NCI-H187 (cell line): Measurements from ENCODE around the gene RELA.
A peak's percentile ranks its signal among the peaks of the same experiment; 100 is the strongest.
"Not testable (repeated sequence)": the region's sequence is repeated elsewhere in the genome, so short reads cannot be mapped to it uniquely, and the experiment has no call there.

ENCODE experiments used
- DNase-seq, 2 experiments: peaks; one replicate each; lab custom pipeline; 2025; lab: John Stamatoyannopoulos, UW

Gene RELA

DNA sequence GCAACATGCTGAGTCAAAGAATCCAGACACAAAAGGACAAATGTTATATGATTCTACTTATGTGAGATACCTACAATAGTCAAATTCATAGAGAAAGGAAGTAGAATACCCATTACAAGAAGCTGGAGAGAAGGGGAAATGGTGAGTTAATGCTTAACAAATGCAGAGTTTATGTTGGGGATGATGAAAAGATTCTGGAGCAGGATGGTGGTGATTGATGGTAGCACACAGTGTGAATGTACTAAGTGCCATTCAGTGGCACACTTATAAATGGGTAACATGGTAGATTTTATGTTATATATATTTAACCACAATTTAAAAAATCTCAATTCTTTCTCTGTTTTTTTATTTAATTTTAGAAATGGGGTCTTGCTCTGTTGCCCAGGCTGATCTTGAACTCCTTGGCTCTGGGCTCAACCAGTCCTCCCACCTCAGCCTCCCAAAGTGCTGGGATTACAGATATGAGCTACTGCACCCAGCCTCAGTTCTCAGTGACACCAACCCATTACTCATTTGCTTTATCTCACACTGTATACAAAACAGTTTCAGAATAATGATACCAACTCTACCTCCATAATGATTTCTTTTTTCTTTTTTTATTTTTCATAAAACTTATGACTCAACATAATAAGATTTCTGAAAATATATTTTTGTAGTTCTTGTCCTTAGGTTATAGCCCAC is 9.6 kb upstream of the RELA start:
- DNase-seq, result no peak

GRCh38 chr11:65663639-65664200 is 1.0 kb upstream of the RELA start:
- no peak for DNase-seq

- no peak for DNase-seq
Measured at GRCh38 chr11:65662247-65662798, 393 bp downstream of the RELA start.

- DNase-seq, result no peak
Measured at GRCh38 chr11:65661599-65662246, 993 bp downstream of the RELA start.

DNA sequence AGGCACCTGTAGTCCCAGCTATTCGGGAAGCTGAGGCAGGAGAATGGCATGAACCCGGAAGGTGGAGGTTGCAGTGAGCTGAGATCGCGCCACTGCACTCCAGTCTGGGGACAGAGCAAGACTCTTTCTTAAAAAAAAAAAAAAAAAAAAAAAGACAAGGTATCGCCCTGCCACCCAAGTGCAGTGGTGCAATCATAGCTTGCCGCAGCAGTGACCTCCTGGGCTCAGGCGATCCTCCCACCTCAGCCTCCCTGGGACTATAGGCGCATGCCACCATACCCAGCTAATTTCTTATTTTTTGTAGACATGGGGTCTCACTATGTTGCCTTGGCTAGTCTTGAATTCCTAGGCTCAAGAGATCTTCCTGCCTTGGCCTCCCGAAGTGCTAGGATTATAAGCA is 1.8 kb downstream of the RELA start:
- not testable (repeated sequence) for DNase-seq

GRCh38 chr11:65660038-65660437 is 2.7 kb downstream of the RELA start:
- DNase-seq, result no peak

DNA sequence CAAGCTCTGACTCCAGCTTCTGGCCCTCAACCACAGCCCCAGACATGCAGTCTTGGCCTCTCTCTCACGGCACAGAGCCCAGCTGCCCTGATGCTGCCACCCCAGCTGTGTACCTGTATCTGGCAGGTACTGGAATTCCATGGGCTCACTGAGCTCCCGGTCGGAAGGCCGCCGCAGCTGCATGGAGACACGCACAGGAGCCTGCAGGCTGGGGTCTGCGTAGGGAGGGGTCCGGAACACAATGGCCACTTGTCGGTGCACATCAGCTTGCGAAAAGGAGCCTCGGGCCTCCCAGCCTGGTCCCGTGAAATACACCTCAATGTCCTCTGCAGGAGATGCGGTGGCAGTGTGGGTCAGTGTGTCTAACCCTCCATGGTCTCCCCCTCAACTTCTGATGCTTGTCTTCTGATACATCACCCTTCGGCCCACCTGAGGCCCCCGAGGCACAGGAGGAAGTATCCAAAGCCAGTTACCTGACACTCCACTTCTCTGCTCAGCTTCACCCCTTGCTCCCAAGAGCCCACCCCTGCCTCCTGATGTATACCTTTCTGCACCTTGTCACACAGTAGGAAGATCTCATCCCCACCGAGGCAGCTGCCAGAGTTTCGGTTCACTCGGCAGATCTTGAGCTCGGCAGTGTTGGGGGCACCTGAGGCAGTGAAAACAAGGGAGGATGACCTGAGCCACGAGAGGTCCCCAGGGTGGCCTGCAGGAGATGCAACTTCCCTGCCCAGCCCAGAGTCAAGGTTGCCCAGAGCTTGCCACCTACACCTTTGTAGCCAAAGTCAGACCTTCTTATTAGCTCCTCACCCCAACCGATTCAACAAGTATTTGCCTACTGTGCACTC is 4.3 kb downstream of the RELA start:
- no peak for DNase-seq

GRCh38 chr11:65657426-65657825 is 5.3 kb downstream of the RELA start:
- no peak for DNase-seq

DNA sequence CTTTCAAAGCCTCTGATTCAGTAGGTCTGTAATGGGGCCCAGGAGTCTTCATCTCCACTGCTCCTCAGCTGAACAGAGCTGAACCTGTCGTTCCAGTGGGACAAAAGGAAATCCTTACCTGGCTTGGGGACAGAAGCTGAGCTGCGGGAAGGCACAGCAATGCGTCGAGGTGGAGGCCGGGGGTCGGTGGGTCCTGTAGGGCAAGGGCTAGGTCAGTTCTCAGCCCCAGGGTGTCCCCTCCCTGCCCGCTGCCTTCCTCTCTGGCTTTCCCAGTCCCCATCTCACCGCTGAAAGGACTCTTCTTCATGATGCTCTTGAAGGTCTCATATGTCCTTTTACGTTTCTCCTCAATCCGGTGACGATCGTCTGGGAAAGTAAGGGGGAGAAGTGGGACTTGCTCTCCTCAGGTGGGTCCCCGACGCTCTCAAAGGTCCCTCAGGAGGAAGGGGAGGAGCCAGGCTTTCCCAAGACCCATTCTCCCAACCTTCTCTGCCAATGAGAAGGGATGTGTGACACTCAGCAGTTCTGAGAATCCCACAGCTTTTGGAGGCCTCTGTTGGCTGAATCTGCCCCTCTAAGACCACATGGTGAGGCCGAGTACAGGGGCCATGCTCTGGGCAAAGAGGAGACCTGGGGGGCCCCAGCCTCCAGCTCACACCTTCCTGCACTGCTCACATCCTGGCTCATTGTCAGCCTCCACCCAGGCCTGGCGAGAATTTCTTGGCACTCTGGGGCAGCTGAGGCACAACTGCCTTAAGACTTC is 7.0 kb downstream of the RELA start:
- DNase-seq, result no peak

DNA sequence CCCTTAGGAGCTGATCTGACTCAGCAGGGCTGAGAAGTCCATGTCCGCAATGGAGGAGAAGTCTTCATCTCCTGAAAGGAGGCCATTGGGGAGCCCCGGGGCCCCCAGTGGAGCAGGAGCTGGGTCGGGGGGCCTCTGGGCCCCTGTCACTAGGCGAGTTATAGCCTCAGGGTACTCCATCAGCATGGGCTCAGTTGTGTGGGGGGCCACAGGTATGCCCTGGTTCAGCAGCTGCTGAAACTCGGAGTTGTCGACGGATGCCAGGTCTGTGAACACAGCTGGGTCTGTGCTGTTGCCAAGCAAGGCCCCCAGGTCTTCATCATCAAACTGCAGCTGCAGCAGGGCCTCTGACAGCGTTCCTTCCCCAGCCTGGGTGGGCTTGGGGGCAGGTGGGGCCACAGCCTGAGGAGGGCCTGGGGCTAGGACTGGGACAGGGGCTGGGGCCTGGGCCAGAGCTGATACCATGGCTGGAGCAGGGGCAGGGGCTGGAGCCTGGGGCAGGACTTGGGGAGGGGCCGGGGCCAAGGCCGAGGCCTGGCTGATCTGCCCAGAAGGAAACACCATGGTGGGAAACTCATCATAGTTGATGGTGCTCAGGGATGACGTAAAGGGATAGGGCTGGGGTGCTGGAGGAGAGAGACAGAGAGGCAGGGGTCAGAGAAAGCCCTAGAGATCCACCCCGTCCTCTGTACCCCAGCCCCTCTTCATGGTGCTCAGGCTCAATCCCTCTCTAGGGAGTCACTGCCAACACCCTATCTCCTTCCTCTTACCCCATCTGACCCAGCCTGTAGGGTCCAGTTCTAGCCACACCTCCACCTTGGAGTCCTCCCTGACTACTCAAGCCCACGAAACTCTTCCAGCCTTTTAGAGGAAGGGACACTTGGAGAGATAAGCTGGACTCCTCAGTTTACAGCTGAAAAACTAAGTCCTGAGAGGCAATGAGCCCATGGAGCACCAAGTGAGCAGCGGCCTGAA is 8.1 kb downstream of the RELA start:
- no peak for DNase-seq

- no peak for DNase-seq
Measured at GRCh38 chr11:65653229-65654225, 9.2 kb downstream of the RELA start.

GRCh38 chr11:65652511-65653228 is 10.0 kb downstream of the RELA start:
- peak; percentile 66 to 73 for DNase-seq

DNA sequence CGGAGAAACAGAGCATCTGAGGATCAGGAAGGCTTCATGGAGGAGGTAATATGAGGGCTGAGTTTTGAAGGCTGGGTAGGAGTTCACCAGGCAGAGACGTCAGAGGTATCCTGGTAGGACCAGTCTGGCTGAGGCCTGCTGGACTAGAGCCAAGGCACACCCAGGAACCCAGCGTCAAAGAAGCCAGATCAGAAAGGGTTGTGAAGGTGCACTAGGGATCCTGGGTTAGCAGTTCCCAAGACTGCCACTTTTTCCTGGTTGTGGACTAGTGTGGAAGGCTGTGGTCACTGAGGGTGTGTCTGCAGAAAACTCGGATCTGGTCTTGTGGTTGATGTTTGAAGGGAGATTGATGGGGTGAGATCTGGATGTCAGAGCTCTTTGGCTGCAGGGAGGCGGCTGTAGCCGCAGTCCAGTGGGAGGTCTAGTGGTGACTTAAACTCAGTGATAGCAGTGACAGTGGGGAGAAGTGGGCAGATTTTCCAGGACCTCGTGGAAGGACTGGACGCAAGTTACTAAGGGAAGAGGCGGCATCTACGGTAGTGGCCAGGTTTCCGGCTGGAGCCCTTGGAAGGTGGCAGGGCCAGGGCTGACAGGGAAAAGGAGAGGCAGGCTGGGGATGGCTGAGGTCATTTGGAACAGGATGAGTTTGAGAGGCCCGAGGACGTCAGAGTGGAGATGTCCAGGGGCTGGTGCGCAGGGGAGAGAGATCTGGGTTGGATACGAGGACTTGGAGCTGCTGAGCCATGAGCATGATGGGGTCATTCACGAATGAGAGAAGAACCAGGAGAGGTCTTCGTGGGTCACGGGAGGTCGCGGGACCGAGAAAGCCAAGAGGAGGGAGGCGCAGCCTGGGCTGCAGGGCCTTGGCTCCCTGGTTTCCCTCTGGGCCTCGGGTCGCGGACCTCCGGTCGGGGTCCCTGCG is 10.9 kb downstream of the RELA start:
- no peak for DNase-seq

GRCh38 chr11:65651339-65651588 is 11.5 kb downstream of the RELA start:
- no peak for DNase-seq

DNA sequence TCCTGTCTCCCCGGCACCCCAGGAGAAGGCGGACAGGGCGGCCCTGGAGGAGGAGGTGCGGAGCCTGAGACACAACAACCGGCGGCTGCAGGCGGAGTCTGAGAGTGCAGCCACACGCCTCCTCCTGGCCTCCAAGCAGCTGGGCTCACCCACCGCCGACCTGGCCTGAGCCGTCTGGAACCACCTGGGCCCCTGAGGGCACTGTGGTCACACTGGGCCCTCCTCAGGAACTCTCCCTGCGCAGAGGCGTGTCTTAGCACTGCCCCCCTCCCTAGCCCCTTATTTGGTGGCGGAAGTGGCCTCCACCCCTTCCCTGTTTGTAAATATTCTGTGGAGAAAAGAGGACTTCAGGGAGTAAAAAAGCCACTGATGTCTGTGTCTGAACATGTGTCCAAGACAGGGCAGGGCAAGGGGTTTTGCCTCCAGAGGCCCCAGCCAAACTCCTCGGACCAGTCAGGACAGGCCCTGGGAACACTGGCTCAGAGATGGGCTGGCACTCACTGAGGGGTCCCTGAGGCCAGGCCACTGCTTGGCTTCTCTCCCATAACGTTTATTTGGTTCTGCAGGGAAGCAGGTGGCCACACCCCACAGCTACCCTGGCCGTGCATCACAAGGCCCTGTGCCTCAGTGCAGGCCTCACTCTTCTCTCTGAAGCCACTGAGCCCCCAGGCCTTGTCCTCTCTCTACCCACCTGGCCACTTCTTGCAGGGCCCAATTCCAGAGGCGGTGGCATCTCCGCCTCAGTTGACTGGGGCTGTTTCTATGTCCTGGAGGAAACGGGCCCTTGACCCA is 12.0 kb downstream of the RELA start:
- DNase-seq, result no peak

GRCh38 chr11:65649656-65650546 is 12.8 kb downstream of the RELA start:
- no peak for DNase-seq
